GM18526 (cell line): ENCODE results near the gene HDAC4.

Experiments
- POLR2A ChIP-seq: IDR thresholded peaks from 3 replicates; pipeline ENCODE4 v1.6.1; 2011; ENCODE audit not compliant: insufficient read length; ENCODE audit errors: extremely low read depth

HDAC4 gene

DNA sequence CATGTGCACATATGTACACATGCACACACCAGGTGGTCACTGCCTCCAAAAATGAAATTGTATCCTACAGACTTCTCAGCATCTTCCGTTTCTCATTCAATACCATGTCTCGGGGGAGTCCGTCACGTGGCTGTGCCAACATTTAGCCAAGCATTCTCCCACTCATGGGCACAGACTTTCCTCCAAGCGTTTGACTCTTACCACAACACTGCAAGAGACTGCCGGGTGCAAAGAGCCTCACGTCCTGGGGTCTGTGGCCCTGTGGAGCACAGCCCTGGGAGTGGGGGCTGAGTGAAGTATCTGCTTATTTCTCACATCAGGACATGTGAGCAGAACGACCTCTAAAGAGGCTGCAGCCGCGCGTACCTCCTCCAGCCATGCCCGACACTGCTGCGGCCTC, 28.0 kb downstream of the HDAC4 start:
- no peak for TF ChIP-seq POLR2A

DNA sequence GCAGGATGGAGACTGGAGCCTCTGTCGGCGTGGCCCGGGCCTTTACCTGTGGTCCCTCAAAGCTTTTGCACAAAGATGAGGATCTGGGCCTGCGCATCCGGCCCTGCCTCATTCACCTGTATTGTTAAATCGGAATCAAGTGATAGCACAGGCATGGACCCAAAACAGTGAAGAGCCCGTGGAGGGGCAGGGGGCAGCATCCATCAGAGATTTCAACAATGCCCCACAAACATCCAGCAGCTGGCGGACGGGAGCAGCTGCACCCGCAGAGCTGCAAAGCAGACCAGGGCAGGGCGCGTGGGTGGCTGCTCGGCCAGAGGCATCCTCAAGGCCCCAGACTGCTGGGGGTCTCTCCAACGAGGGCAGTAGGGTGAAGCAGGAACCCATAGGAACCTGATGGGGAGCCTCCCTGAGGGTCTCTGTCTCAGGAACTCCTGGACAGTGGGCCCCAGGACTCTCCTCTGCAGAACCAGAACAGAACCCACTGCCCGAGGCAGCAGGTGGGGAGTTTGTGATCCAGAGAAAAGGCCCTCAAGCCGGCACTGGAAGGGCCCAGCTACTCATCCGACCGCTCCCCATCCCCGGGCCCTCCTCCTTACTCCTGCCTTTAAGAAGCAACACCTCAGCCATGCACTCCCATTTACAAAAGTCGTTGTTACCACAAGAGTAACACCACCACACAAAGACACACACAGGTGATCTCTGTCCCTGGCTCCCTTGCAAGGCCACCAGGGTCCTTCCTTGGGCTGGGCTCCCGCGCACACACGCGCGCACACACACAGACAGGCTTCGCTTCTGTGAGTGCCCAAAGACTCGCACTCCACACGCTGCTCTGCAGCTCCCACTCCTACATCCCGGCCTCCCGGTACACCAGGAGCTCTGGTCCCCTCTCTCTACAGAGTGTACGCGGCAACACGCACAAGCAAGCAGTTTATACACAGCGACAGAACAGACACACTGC, 28.8 kb downstream of the HDAC4 start:
- no peak for TF ChIP-seq POLR2A

- TF ChIP-seq POLR2A: no peak
Observed at GRCh38 chr2:239370876-239371725, 29.7 kb downstream of the HDAC4 start.

- TF ChIP-seq POLR2A: no peak
Observed at GRCh38 chr2:239370403-239370802, 30.4 kb downstream of the HDAC4 start.

GRCh38 chr2:239369631-239370161, 31.1 kb downstream of the HDAC4 start:
- TF ChIP-seq POLR2A: no peak

DNA sequence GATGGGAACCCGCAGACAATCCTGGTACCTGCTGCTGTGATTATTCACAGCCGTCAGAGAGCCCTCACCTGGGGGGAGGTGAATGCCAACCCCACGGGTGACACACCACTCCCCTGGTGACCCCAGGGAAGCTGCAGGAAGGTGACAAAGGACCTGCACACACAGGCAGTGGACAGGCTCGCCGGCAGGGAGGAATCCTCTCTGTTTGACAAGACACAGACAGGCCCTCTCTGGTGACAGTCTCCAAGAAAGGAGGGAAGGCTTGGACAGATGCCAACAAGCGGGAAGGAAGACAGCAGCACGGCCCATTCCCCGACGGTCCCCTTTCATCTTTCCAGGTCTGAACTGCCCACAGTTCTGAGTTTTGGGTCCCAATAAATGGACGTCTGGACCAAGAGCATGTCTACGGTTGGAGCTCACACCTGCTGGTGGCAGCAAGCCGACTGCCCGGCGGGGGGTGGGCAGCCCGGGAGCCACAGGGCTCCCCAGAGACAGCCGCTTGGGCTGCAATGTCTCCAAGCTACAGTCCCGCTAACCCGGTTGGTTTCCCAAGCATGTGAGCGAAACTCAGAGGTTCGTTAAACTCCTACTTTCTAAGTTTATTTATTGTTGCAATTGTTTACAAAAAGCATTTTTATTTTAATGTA, 31.8 kb downstream of the HDAC4 start:
- no peak for TF ChIP-seq POLR2A

- no peak for TF ChIP-seq POLR2A
Observed at GRCh38 chr2:239368321-239368720, 32.5 kb downstream of the HDAC4 start.

- no peak for TF ChIP-seq POLR2A
Observed at GRCh38 chr2:239366740-239367139, 34.1 kb downstream of the HDAC4 start.

- no peak for TF ChIP-seq POLR2A
Observed at GRCh38 chr2:239365782-239366435, 34.9 kb downstream of the HDAC4 start.

DNA sequence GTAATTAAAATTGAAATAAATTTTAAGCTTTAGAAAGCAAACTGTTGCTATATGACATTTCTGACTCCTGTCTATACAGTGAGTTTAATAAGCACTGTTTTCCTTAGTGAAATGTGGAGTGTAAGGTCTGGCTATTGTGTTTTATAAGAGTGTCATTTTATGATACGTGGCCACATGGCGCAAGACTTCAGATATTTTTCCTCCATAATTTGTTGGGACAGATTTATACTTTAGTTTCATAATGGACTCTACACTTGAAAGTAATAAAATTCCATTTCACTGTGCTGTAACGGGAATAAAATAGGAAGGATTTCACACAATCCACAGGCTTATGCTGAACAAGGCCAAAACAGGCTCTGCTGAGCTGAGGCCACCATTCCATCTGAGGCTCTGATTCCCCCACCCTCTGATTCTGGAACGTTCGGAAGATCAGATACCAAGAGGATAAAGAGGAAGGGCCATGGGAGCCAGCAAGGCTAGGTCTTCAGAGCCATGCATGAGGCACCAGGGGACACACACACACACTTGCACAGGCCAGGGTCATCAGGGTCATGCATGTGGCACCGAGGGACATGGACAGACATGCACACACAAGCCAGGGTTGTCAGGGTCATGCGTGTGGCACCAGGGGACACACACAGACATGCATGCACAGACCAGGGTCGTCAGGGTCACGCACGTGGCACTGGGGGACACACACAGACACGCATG, 35.6 kb downstream of the HDAC4 start:
- no peak for TF ChIP-seq POLR2A

- no peak for TF ChIP-seq POLR2A
Observed at GRCh38 chr2:239363946-239364637, 36.7 kb downstream of the HDAC4 start.

GRCh38 chr2:239362507-239362906, 38.3 kb downstream of the HDAC4 start:
- TF ChIP-seq POLR2A: no peak

DNA sequence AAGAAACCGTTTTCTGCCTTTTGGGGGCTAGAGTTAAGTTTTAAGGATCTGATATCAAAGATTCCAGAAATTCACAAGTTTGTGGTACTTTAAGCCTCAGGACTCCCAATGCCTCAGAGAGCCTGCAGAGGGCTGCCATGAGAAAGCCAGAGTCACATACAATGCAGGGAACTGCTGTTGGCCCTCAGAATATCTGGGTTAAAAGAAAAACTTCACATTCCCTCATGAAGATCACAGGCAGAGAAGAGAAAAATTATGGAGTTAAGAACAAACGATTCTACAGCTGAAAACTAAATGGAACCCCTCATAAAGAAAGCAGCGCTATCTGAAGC, 39.5 kb downstream of the HDAC4 start:
- TF ChIP-seq POLR2A: no peak
